Measurements from ENCODE around the gene PREB.

Gene PREB

DNA sequence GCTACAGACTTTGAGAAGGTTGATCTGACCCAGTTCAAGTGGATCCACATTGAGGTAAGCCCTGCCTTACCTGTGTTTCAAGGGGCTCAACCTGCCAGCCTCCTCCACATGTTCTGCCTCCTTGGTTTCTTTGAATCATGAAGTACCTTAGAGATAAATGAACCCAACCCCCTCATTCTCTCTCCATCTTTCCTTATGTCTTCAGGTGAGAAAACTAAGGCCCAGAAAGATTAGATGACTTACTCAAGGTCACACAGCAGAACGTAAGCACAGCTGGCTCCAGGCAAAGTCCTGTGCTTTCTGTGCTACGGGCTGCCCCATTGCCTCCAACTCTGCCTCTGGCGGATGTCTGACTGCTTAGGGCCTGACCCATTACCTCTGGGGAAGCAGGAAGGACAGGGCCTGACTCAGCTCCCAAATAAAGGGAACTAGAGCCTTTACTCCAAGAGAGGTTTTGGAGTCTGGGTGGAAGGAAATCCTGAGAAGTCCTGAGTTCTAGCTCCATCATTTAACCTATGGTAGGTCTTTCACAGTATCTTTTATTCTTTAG lies 37.6 kb downstream of the PREB start:
- in situ Hi-C loops (cut with MboI; ENCODE audit: low sequenced_read_pairs), result loop anchor here (10.0 kb wide), 1 partner anchor 188 kb away; the partner anchor contains the start of gene TRIM54

- in situ Hi-C loops (cut with MboI; ENCODE audit: low sequenced_read_pairs), result loop anchor here (10.0 kb wide), 1 partner anchor 189 kb away; the partner anchor contains the start of gene TRIM54
Measured at GRCh38 chr2:27095745-27096651, 38.4 kb downstream of the PREB start.

- in situ Hi-C loops (cut with MboI; ENCODE audit: low sequenced_read_pairs), result loop anchor here (10.0 kb wide), 1 partner anchor 189 kb away; the partner anchor contains the start of gene TRIM54
Measured at GRCh38 chr2:27095427-27095744, 39.0 kb downstream of the PREB start.

DNA sequence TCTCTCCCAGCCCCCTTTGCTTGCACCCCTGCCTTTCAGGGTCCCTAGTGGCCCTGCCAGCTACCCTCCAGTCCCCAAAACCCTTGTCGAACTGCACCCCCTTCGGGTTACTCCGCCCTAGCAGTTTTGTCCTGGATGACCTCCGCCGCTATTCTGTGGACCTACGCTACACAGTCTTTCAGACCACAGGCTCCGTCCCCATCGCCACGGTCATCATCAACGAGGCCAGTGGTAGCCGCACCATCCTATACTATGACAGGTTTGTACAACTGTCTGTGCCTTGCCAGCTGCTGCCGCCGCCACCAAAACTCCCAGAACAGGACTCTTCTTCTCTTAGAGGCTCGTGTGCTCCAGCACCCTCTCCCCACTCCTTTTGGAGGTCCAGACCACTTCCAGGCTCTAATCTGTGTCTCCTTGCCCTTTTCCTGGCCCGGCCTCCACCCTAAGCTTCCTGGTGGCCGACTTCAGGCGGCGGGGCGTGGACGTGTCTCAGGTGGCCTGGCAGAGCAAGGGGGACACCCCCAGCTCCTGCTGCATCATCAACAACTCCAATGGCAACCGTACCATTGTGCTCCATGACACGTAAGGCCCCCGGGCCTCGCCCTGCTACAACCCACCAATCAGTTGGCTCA lies 40.0 kb downstream of the PREB start:
- in situ Hi-C loops (cut with MboI; ENCODE audit: low sequenced_read_pairs), result loop anchor here (10.0 kb wide), 1 partner anchor 190 kb away; the partner anchor contains the start of gene TRIM54

DNA sequence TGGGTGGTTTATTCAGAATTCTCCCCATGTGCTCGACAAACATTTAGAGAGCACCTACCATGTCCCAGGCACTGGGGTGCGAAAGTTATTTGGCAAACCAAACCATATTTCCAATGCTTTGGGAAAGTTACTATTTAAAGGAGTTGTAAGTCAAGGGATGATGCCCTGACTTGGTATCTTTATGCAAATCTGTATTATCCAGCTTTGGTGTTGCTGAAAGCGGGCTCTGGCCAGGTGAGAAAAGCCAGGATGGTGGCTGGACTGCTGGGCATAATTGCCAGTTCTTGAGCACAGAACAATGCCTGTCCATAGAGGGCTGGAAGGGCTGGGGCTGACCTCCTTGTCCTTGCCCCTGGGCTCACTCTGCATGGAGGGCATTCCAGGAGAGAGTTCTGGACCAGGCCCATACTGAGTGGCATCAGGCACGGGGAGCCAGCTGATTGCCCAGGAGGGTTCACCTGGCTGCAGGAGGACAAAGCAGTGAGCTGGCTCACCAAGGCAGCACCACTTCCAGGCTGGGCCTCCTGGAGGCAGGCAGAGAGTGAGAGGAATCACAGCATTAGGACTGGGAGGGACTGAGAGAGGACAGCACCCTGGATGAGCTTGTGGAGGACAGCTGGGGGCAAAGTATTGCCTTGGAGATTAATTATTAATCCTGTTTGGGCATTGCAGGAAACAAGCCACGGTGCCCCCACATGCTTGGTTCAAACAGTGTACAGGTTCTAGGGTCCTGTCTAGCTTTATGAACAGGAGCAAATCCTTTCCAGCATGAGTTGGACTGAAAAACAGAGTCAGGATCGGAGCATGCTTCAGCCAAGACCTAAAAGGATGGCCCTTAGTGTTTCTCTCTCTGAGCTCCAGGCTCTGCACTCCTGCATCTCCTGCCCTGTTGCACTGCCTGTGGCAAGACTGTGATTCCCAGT lies 40.7 kb downstream of the PREB start:
- in situ Hi-C loops (cut with MboI; ENCODE audit: low sequenced_read_pairs), result loop anchor here (10.0 kb wide), 1 partner anchor 191 kb away; the partner anchor contains the start of gene TRIM54

GRCh38 chr2:27092696-27093429 lies 41.6 kb downstream of the PREB start:
- in situ Hi-C loops (cut with MboI; ENCODE audit: low sequenced_read_pairs), result loop anchor here (10.0 kb wide), 1 partner anchor 192 kb away; the partner anchor contains the start of gene TRIM54

DNA sequence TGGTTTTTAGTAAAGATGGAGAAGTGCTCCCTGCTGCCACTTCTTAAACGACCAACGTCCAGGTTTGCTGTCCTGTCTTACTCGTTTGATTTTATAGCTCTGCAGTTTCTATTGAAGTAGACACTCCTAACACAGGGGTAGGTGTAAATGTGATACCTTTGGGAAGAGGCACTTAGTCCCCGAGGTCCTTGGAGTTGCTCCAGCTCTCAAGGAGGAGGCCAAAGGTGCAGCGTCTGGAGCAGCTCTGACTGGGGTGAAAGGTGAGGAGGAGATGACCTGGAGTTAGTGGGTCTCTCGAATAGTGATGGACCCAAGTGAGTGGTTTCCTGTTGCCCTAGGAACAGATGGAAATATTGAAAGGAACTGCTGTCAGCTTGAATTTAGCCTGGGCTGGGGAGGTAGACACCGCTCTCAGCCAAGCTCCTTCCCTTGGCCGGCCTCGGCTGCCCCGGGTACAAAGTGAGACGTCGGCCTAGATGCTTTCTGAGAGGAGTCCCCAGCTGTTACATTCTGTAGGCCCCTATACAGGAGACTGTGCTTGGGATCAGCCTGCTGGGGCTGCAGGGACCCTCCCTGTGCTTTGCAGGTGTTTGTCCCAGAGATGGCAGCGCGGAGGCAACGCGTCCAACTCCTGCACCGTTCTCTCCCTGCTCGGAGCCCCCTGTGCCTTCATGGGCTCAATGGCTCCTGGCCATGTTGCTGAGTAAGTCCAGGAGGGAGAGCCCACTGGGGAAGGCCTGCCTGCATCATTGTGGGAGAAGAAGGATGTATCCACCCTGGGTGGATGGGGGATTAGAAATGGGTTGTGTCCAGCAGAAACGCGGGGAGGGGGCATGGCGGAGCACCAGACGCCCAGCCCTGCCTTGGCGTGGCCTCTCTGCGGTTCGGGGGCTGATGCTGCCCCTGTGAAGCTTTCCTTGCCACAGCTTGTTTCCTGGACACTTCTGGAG lies 42.4 kb downstream of the PREB start:
- in situ Hi-C loops (cut with MboI; ENCODE audit: low sequenced_read_pairs), result loop anchor here (10.0 kb wide), 1 partner anchor 193 kb away; the partner anchor contains the start of gene TRIM54

GRCh38 chr2:27089111-27089954 lies 45.1 kb downstream of the PREB start:
- in situ Hi-C loops (cut with MboI; ENCODE audit: low sequenced_read_pairs), result loop anchor here (10.0 kb wide), 1 partner anchor 125 kb away; no protein-coding TSS in a partner anchor

DNA sequence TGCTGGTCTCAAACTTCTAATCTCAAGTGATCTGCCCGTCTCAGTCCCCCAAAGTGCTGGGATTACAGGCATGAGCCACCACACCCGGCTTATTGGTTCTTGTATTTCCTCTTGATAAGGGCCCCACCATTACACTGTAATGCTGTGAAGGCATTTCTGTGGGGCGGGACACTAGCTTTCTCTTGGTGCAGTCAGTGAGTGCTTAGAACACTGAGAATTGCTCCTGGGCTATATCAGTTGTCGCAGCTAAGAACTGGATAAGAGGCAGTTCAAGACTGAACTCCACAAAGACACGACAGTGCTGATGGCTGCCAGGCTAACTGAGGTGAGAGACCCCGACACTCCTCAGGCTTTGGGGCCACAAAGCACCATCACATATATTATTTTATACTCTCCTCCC lies 45.8 kb downstream of the PREB start:
- in situ Hi-C loops (cut with MboI; ENCODE audit: low sequenced_read_pairs), result loop anchor here (10.0 kb wide), 1 partner anchor 124 kb away; no protein-coding TSS in a partner anchor

- in situ Hi-C loops (cut with MboI; ENCODE audit: low sequenced_read_pairs), result loop anchor here (10.0 kb wide), 1 partner anchor 123 kb away; no protein-coding TSS in a partner anchor
Measured at GRCh38 chr2:27087823-27088410, 46.5 kb downstream of the PREB start.

DNA sequence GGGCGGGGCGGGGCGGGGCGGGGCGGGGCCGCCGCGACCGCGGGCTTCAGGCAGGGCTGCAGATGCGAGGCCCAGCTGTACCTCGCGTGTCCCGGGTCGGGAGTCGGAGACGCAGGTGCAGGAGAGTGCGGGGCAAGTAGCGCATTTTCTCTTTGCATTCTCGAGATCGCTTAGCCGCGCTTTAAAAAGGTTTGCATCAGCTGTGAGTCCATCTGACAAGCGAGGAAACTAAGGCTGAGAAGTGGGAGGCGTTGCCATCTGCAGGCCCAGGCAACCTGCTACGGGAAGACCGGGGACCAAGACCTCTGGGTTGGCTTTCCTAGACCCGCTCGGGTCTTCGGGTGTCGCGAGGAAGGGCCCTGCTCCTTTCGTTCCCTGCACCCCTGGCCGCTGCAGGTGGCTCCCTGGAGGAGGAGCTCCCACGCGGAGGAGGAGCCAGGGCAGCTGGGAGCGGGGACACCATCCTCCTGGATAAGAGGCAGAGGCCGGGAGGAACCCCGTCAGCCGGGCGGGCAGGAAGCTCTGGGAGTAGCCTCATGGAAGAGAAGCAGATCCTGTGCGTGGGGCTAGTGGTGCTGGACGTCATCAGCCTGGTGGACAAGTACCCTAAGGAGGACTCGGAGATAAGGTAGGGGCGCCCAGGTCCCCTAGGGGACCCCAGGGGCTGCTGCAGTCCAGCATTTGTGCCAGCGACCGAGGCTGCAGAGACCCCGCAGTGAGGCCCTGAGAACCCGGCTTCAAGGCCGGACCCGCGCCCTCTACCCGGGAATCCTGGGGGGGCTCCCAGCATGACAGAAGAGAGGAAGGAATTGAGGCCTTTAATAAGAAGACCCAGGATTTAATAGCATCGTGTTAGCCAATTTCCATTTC lies 47.5 kb downstream of the PREB start, which contains the start of gene KHK:
TSS of gene KHK (plus strand) at position 49 of the 870 bp plus-strand sequence. CDS start at position 537, 488 bp downstream.
- in situ Hi-C loops (cut with MboI; ENCODE audit: low sequenced_read_pairs), result loop anchor here (10.0 kb wide), 1 partner anchor 122 kb away; no protein-coding TSS in a partner anchor

- in situ Hi-C loops (cut with MboI; ENCODE audit: low sequenced_read_pairs), result loop anchor here (10.0 kb wide), 1 partner anchor 121 kb away; no protein-coding TSS in a partner anchor
Measured at GRCh38 chr2:27086090-27086723, 48.2 kb downstream of the PREB start.

- in situ Hi-C loops (cut with MboI; ENCODE audit: low sequenced_read_pairs), result loop anchor here (10.0 kb wide), 1 partner anchor 121 kb away; no protein-coding TSS in a partner anchor
Measured at GRCh38 chr2:27085673-27086089, 48.8 kb downstream of the PREB start.

DNA sequence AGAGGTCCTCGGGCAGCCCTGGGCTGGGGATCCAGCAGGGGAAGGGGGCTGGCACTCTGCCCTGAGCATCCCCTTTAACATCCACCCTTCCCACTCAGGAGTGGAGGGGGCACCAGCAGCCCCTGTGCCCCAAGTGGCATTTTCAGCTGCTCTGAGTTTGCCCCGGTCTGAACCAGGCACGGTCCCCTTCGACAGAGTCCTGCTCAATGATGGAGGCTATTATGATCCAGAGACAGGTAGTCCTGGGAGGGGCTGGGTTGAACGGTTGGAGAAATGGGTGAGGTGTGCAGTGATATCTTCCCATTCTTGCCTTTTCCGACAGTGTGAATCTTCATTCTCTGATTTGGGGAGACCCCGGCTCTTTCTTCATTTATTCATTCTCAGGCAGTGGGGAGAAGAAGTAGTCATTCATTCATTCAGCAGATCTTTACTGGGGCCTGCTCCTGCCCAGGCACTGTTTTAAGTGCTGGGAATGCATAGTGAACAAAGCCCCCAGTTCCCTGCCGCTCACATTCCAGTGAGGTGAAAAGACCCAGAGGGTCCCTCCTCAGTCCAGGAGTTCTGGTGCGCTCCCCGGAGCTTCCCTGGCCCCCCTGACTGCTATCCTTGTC lies 49.3 kb downstream of the PREB start:
- in situ Hi-C loops (cut with MboI; ENCODE audit: low sequenced_read_pairs), result loop anchor here (10.0 kb wide), 1 partner anchor 120 kb away; no protein-coding TSS in a partner anchor

Measured in HL-60/S4 (cell line).